LNCAP (cell line): ENCODE data around the gene PLGRKT.
A peak's percentile ranks its signal among the peaks of the same experiment; 100 is the strongest.

Experiments used
- TF ChIP-seq, protein P1 (sequence below): fragments of 450-650 bp; IDR thresholded peaks from 2 replicates; pipeline ENCODE4 v1.5.1; 2017; ENCODE audit warnings: mild to moderate bottlenecking

The PLGRKT gene

DNA sequence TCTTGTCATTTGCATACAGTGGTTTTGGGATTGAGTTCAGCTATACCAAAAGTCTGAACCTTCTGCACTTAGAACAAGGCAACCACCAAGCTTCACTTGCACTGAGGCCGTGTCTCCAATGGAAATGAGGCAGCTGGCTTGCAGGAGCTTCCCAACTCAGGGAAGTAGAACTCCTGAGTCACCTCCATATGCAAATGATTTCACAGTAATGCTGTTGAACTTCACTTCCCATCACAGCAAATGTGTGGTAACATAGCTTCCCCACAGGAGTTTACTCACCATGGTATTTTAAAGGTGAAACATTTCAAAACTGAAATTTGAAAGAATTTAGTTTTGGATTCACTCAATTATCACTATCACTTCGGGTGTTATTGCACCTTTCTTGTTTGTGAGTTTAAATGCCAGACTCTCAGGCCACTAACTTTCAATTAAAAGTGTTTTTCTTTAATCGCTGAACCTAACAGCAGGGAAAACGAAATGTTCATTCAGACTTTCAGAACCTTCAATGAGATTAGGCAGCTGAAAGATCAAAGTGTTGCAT lies 21.6 kb upstream of the PLGRKT start:
- TF ChIP-seq, protein P1, sequence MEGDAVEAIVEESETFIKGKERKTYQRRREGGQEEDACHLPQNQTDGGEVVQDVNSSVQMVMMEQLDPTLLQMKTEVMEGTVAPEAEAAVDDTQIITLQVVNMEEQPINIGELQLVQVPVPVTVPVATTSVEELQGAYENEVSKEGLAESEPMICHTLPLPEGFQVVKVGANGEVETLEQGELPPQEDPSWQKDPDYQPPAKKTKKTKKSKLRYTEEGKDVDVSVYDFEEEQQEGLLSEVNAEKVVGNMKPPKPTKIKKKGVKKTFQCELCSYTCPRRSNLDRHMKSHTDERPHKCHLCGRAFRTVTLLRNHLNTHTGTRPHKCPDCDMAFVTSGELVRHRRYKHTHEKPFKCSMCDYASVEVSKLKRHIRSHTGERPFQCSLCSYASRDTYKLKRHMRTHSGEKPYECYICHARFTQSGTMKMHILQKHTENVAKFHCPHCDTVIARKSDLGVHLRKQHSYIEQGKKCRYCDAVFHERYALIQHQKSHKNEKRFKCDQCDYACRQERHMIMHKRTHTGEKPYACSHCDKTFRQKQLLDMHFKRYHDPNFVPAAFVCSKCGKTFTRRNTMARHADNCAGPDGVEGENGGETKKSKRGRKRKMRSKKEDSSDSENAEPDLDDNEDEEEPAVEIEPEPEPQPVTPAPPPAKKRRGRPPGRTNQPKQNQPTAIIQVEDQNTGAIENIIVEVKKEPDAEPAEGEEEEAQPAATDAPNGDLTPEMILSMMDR: no peak

DNA sequence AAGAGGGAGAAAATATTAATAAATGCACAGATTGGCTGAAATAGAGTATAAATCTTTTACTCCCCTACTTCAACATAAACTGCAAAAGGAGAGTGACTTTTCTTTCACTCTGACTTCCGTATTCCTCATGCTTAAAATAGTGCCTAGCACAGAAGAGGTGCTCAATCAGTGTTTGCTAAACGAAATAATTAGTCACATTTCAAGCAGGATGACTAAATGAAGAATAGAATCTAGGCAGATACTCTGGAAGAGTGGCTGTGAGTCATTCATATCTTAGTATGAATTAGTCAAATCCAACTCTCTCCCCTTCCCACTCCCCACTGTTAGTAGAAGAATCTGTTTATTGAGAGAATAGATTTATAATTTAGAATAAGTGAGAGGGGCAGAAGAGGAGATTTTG lies 17.5 kb upstream of the PLGRKT start:
- TF ChIP-seq, protein P1: no peak

DNA sequence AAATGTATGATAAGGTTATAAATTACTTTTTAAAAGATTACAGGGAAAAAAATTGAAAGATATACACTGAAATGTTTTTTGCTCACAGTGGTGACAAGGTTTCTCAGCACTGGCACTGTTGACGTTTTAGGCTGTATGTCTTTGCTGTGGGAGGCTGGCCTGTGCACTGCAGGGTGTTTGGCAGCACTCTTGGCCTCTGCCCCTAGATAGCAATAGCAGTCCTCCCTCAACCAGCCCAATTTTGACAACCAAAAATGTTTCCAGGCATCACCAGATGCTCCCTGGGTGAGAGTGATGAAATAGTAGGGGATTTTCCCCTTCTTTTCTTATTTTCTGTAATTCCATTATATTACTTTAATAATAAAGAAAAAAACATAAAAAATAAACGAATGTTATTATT lies 15.9 kb upstream of the PLGRKT start:
- TF ChIP-seq, protein P1: no peak

DNA sequence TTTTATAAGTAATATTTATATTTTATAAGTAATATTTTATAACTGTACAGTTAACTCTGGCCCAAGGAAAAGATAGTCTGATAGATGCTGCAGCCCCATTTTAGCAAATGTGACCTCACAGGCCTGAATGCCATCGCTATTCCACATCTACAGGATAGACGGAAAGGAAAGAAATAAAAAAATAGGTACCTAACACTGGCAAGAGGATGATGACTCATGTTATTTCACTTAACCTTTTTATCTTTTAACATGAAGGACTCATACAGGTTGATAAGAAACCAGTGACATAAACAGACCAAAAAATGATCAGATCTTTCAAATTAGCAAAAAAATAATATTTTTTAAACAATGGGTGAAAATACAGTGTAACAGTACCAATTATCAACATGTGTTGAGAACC lies 15.3 kb upstream of the PLGRKT start:
- TF ChIP-seq, protein P1: no peak

DNA sequence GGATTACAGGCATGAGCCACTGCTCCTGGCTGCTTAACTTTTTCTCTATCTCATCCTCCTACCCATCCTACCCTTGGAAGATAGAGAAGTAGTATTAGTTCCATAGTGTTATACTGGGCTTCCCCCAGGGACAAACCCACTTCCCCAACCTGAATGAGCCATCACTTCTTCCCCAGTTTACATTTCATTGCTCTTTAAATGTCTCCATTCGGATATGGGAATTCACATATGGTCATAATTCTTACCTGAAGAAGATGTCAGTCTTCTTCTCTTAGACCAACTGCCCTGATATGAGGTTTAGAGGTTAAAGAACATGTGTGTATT lies 14.5 kb upstream of the PLGRKT start:
- TF ChIP-seq, protein P1: no peak

DNA sequence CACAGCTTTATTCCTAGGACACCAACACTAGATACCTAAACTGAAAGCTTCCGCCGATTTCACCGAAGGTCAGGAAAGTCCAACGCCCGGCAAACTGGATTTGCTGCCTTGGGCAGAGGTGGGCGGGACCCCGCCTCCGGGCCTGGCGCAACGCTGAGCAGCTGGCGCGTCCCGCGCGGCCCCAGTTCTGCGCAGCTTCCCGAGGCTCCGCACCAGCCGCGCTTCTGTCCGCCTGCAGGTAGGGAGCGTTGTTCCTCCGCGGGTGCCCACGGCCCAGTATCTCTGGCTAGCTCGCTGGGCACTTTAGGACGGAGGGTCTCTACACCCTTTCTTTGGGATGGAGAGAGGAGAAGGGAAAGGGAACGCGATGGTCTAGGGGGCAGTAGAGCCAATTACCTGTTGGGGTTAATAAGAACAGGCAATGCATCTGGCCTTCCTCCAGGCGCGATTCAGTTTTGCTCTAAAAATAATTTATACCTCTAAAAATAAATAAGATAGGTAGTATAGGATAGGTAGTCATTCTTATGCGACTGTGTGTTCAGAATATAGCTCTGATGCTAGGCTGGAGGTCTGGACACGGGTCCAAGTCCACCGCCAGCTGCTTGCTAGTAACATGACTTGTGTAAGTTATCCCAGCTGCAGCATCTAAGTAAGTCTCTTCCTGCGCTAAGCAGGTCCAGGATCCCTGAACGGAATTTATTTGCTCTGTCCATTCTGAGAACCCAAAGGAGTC lies 12.8 kb upstream of the PLGRKT start, which contains the start of gene CD274:
Gene CD274 (plus strand): TSS at position 184 of the 733 bp plus-strand sequence. CDS start 5,572 bp downstream, outside the sequence.
- TF ChIP-seq, protein P1: peak; percentile 80

DNA sequence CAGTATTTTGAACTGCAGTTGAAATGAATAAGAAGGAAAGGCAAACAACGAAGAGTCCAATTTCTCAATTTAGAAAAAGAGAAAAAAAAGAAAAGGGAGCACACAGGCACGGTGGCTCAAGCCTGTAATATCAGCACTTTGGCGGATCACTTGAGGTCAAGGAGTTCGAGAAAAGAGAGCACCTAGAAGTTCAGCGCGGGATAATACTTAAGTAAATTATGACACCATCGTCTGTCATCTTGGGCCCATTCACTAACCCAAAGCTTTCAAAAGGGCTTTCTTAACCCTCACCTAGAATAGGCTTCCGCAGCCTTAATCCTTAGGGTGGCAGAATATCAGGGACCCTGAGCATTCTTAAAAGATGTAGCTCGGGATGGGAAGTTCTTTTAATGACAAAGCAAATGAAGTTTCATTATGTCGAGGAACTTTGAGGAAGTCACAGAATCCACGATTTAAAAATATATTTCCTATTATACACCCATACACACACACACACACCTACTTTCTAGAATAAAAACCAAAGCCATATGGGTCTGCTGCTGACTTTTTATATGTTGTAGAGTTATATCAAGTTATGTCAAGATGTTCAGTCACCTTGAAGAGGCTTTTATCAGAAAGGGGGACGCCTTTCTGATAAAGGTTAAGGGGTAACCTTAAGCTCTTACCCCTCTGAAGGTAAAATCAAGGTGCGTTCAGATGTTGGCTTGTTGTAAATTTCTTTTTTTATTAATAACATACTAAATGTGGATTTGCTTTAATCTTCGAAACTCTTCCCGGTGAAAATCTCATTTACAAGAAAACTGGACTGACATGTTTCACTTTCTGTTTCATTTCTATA lies 12.0 kb upstream of the PLGRKT start:
- TF ChIP-seq, protein P1: no peak
